K562 (cell line): Measurements from ENCODE around the gene ZFP62.

Source experiments
- SRF ChIP-seq, 2 experiments: fragments of 250-450, 450-650 bp in 1 of 2; sonication (Bioruptor Pico) in 1 of 2; sonication (generic) in 1 of 2; formaldehyde crosslinking; IDR thresholded peaks; 2 replicates each; pipeline versions ENCODE4 v1.5.0 to v1.5.1; 2020 to 2022; ENCODE audit warnings: mild to moderate bottlenecking in 1 of 2, missing genetic modification reagents in 1 of 2
- TF ChIP-seq, protein P1 (sequence below): sonication (generic); formaldehyde crosslinking; IDR thresholded peaks from 2 replicates; pipeline ENCODE4 v1.8.1; 2022; ENCODE audit warnings: missing genetic modification reagents

DNA sequence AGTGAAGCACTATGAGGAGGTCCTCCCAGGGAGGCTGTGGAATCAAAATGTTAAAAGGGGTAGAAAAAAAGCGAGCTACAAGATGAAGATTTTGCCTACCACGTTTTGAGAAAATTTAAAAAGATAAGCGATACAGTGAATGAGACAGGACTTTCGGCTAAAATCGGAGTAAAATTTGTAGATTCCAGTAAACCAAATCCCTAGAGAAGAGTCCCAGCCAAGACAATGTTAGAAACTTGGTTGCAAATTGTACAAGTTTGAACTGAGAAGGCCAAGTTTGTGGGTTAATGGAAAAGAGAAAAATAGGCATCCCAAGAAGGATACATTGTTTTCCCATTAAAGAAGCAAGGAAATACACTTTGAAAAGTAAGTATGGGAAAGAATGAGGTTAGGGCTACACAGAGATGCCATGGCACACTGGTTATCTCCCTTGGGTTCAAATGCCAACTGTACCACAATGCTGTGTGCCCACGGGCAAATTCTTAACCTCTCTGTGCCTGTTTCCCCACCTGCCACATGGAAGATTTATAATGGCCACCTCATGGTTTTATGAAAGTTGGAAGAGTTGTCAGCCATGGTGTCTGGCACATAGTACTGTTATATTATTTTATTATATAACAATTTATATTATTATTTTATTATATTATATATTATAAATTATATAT lies 42.3 kb downstream of the ZFP62 start:
- TF ChIP-seq SRF (CRISPR knock-in tag; IDR thresholded peaks at IDR 0.05), result no peak
- TF ChIP-seq, protein P1, sequence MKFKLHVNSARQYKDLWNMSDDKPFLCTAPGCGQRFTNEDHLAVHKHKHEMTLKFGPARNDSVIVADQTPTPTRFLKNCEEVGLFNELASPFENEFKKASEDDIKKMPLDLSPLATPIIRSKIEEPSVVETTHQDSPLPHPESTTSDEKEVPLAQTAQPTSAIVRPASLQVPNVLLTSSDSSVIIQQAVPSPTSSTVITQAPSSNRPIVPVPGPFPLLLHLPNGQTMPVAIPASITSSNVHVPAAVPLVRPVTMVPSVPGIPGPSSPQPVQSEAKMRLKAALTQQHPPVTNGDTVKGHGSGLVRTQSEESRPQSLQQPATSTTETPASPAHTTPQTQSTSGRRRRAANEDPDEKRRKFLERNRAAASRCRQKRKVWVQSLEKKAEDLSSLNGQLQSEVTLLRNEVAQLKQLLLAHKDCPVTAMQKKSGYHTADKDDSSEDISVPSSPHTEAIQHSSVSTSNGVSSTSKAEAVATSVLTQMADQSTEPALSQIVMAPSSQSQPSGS (CRISPR knock-in tag), result no peak
